ENCODE data around the gene XK. TPM values are rescaled to one million over a fixed set of nuclear protein-coding genes. Genes with fewer than 3 reads are reported as not detected.
A peak's percentile ranks its signal among the peaks of the same experiment; 100 is the strongest.

Gene XK
- total RNA-seq, 1 donor from 2014 or later, result 8.9 TPM

GRCh38 chrX:37701588-37701987 is 16.0 kb downstream of the XK start:
- peak overlapping the region; percentile 62 for H3K27ac ChIP-seq (ENCODE audit: low read depth, low read length)
- peak overlapping the region; percentile 34 to 66 (median 51) for H3K9ac ChIP-seq (ENCODE audit: low read depth in 1 of 3, low read length in 3 of 3)
- H3K36me3 ChIP-seq (ENCODE audit: control insufficient read depth in 3 of 3, insufficient read depth in 3 of 3, low read length in 3 of 3), result no peaks in the 10 kb centered on the region
- no peaks in the 10 kb centered on the region for H3K27me3 ChIP-seq (ENCODE audit: control insufficient read depth in 3 of 3, insufficient read depth in 3 of 3, low read length in 3 of 3)
- peak overlapping the region in 2 of 3 donors; percentile 12 to 23 for H3K4me3 ChIP-seq (ENCODE audit: low read length in 3 of 3)
- H3K4me1 ChIP-seq (ENCODE audit: control insufficient read depth in 3 of 3, insufficient read depth in 3 of 3, low read length in 3 of 3), result peaks cover 6 to 25% (median 9%) of the 10 kb centered on the region in 3 donors
- no peaks in the 10 kb centered on the region for H3K9me3 ChIP-seq (ENCODE audit: control insufficient read depth in 3 of 3, low read length in 3 of 3)

- H3K4me3 ChIP-seq (ENCODE audit: low read length in 3 of 3), result no peak overlapping the region
- no peaks in the 10 kb centered on the region for H3K9me3 ChIP-seq (ENCODE audit: control insufficient read depth in 3 of 3, low read length in 3 of 3)
- no peak overlapping the region for H3K9ac ChIP-seq (ENCODE audit: low read depth in 1 of 3, low read length in 3 of 3)
- peaks cover 0 to 4% (median 0%) of the 10 kb centered on the region in 3 donors for H3K4me1 ChIP-seq (ENCODE audit: control insufficient read depth in 3 of 3, insufficient read depth in 3 of 3, low read length in 3 of 3)
- no peak overlapping the region for H3K27ac ChIP-seq (ENCODE audit: low read depth, low read length)
- no peaks in the 10 kb centered on the region for H3K27me3 ChIP-seq (ENCODE audit: control insufficient read depth in 3 of 3, insufficient read depth in 3 of 3, low read length in 3 of 3)
- H3K36me3 ChIP-seq (ENCODE audit: control insufficient read depth in 3 of 3, insufficient read depth in 3 of 3, low read length in 3 of 3), result no peaks in the 10 kb centered on the region
Measured at GRCh38 chrX:37711991-37712390, 26.4 kb downstream of the XK start.

- H3K36me3 ChIP-seq (ENCODE audit: control insufficient read depth in 3 of 3, insufficient read depth in 3 of 3, low read length in 3 of 3), result no peaks in the 10 kb centered on the region
- H3K4me1 ChIP-seq (ENCODE audit: control insufficient read depth in 3 of 3, insufficient read depth in 3 of 3, low read length in 3 of 3), result peaks cover 0 to 4% (median 0%) of the 10 kb centered on the region in 3 donors
- no peak overlapping the region for H3K27ac ChIP-seq (ENCODE audit: low read depth, low read length)
- no peaks in the 10 kb centered on the region for H3K27me3 ChIP-seq (ENCODE audit: control insufficient read depth in 3 of 3, insufficient read depth in 3 of 3, low read length in 3 of 3)
- H3K4me3 ChIP-seq (ENCODE audit: low read length in 3 of 3), result no peak overlapping the region
- H3K9me3 ChIP-seq (ENCODE audit: control insufficient read depth in 3 of 3, low read length in 3 of 3), result no peaks in the 10 kb centered on the region
- no peak overlapping the region for H3K9ac ChIP-seq (ENCODE audit: low read depth in 1 of 3, low read length in 3 of 3)
Measured at GRCh38 chrX:37712458-37712857, 26.9 kb downstream of the XK start.

GRCh38 chrX:37714479-37714878 is 28.9 kb downstream of the XK start:
- H3K27ac ChIP-seq (ENCODE audit: low read depth, low read length), result no peak overlapping the region
- no peaks in the 10 kb centered on the region for H3K27me3 ChIP-seq (ENCODE audit: control insufficient read depth in 3 of 3, insufficient read depth in 3 of 3, low read length in 3 of 3)
- no peak overlapping the region for H3K4me3 ChIP-seq (ENCODE audit: low read length in 3 of 3)
- no peak overlapping the region for H3K9ac ChIP-seq (ENCODE audit: low read depth in 1 of 3, low read length in 3 of 3)
- peaks cover 0 to 4% (median 0%) of the 10 kb centered on the region in 3 donors for H3K4me1 ChIP-seq (ENCODE audit: control insufficient read depth in 3 of 3, insufficient read depth in 3 of 3, low read length in 3 of 3)
- no peaks in the 10 kb centered on the region for H3K36me3 ChIP-seq (ENCODE audit: control insufficient read depth in 3 of 3, insufficient read depth in 3 of 3, low read length in 3 of 3)
- no peaks in the 10 kb centered on the region for H3K9me3 ChIP-seq (ENCODE audit: control insufficient read depth in 3 of 3, low read length in 3 of 3)

- Histone ChIP-seq H3K9ac (ENCODE audit: low read depth in 1 of 3, low read length in 3 of 3) (no peak overlapping the region), H3K27ac (ENCODE audit: low read depth, low read length) (no peak overlapping the region), H3K4me3 (ENCODE audit: low read length in 3 of 3) (no peak overlapping the region), H3K9me3 (ENCODE audit: control insufficient read depth in 3 of 3, low read length in 3 of 3) (no peaks in the 10 kb centered on the region), H3K4me1 (ENCODE audit: control insufficient read depth in 3 of 3, insufficient read depth in 3 of 3, low read length in 3 of 3) (no peaks in the 10 kb centered on the region), H3K27me3 (ENCODE audit: control insufficient read depth in 3 of 3, insufficient read depth in 3 of 3, low read length in 3 of 3) (no peaks in the 10 kb centered on the region), H3K36me3 (ENCODE audit: control insufficient read depth in 3 of 3, insufficient read depth in 3 of 3, low read length in 3 of 3) (no peaks in the 10 kb centered on the region)
Measured at GRCh38 chrX:37716602-37717001, 31.0 kb downstream of the XK start.

- Histone ChIP-seq H3K27ac (ENCODE audit: low read depth, low read length) (no peak overlapping the region), H3K36me3 (ENCODE audit: control insufficient read depth in 3 of 3, insufficient read depth in 3 of 3, low read length in 3 of 3) (no peaks in the 10 kb centered on the region), H3K4me3 (ENCODE audit: low read length in 3 of 3) (no peak overlapping the region), H3K9ac (ENCODE audit: low read depth in 1 of 3, low read length in 3 of 3) (no peak overlapping the region), H3K9me3 (ENCODE audit: control insufficient read depth in 3 of 3, low read length in 3 of 3) (no peaks in the 10 kb centered on the region), H3K27me3 (ENCODE audit: control insufficient read depth in 3 of 3, insufficient read depth in 3 of 3, low read length in 3 of 3) (no peaks in the 10 kb centered on the region), H3K4me1 (ENCODE audit: control insufficient read depth in 3 of 3, insufficient read depth in 3 of 3, low read length in 3 of 3) (peaks cover 0 to 4% (median 0%) of the 10 kb centered on the region in 3 donors)
Measured at GRCh38 chrX:37717708-37718107, 32.1 kb downstream of the XK start.

GRCh38 chrX:37722595-37722994 is 37.0 kb downstream of the XK start:
- Histone ChIP-seq H3K4me3 (ENCODE audit: low read length in 3 of 3) (no peak overlapping the region), H3K9ac (ENCODE audit: low read depth in 1 of 3, low read length in 3 of 3) (no peak overlapping the region), H3K9me3 (ENCODE audit: control insufficient read depth in 3 of 3, low read length in 3 of 3) (no peaks in the 10 kb centered on the region), H3K27me3 (ENCODE audit: control insufficient read depth in 3 of 3, insufficient read depth in 3 of 3, low read length in 3 of 3) (no peaks in the 10 kb centered on the region), H3K27ac (ENCODE audit: low read depth, low read length) (no peak overlapping the region), H3K4me1 (ENCODE audit: control insufficient read depth in 3 of 3, insufficient read depth in 3 of 3, low read length in 3 of 3) (peaks cover 0 to 4% (median 0%) of the 10 kb centered on the region in 3 donors), H3K36me3 (ENCODE audit: control insufficient read depth in 3 of 3, insufficient read depth in 3 of 3, low read length in 3 of 3) (no peaks in the 10 kb centered on the region)

- no peaks in the 10 kb centered on the region for H3K27me3 ChIP-seq (ENCODE audit: control insufficient read depth in 3 of 3, insufficient read depth in 3 of 3, low read length in 3 of 3)
- H3K27ac ChIP-seq (ENCODE audit: low read depth, low read length), result no peak overlapping the region
- H3K9me3 ChIP-seq (ENCODE audit: control insufficient read depth in 3 of 3, low read length in 3 of 3), result no peaks in the 10 kb centered on the region
- no peak overlapping the region for H3K4me3 ChIP-seq (ENCODE audit: low read length in 3 of 3)
- H3K9ac ChIP-seq (ENCODE audit: low read depth in 1 of 3, low read length in 3 of 3), result no peak overlapping the region
- no peaks in the 10 kb centered on the region for H3K36me3 ChIP-seq (ENCODE audit: control insufficient read depth in 3 of 3, insufficient read depth in 3 of 3, low read length in 3 of 3)
- H3K4me1 ChIP-seq (ENCODE audit: control insufficient read depth in 3 of 3, insufficient read depth in 3 of 3, low read length in 3 of 3), result peaks cover 0 to 4% (median 0%) of the 10 kb centered on the region in 3 donors
Measured at GRCh38 chrX:37726346-37726745, 40.8 kb downstream of the XK start.

GRCh38 chrX:37745354-37745753 is 59.8 kb downstream of the XK start:
- Histone ChIP-seq H3K27ac (ENCODE audit: low read depth, low read length) (no peak overlapping the region), H3K9me3 (ENCODE audit: control insufficient read depth in 3 of 3, low read length in 3 of 3) (no peaks in the 10 kb centered on the region), H3K27me3 (ENCODE audit: control insufficient read depth in 3 of 3, insufficient read depth in 3 of 3, low read length in 3 of 3) (peaks cover 0 to 5% (median 0%) of the 10 kb centered on the region in 3 donors), H3K4me3 (ENCODE audit: low read length in 3 of 3) (no peak overlapping the region), H3K9ac (ENCODE audit: low read depth in 1 of 3, low read length in 3 of 3) (no peak overlapping the region), H3K4me1 (ENCODE audit: control insufficient read depth in 3 of 3, insufficient read depth in 3 of 3, low read length in 3 of 3) (no peaks in the 10 kb centered on the region), H3K36me3 (ENCODE audit: control insufficient read depth in 3 of 3, insufficient read depth in 3 of 3, low read length in 3 of 3) (no peaks in the 10 kb centered on the region)

- Histone ChIP-seq H3K4me3 (ENCODE audit: low read length in 3 of 3) (no peak overlapping the region), H3K9ac (ENCODE audit: low read depth in 1 of 3, low read length in 3 of 3) (no peak overlapping the region), H3K27me3 (ENCODE audit: control insufficient read depth in 3 of 3, insufficient read depth in 3 of 3, low read length in 3 of 3) (peaks cover 0 to 5% (median 0%) of the 10 kb centered on the region in 3 donors), H3K27ac (ENCODE audit: low read depth, low read length) (no peak overlapping the region), H3K4me1 (ENCODE audit: control insufficient read depth in 3 of 3, insufficient read depth in 3 of 3, low read length in 3 of 3) (no peaks in the 10 kb centered on the region), H3K36me3 (ENCODE audit: control insufficient read depth in 3 of 3, insufficient read depth in 3 of 3, low read length in 3 of 3) (no peaks in the 10 kb centered on the region), H3K9me3 (ENCODE audit: control insufficient read depth in 3 of 3, low read length in 3 of 3) (no peaks in the 10 kb centered on the region)
Measured at GRCh38 chrX:37745835-37746217, 60.2 kb downstream of the XK start.

Measured in skeletal muscle tissue (tissue), 4 donors.